HG02870 (cell line): Measurements from ENCODE around the gene OSBP2.
"Not testable (repeated sequence)": the region's sequence is repeated elsewhere in the genome, so short reads cannot be mapped to it uniquely, and the experiment has no call there.

ENCODE experiments used
- ATAC-seq: cut with Tn5 transposase; IDR thresholded peaks from one replicate; pipeline ENCODE4 v1.9.1; 2021; ENCODE audit warnings: mild to moderate bottlenecking, moderate library complexity; ENCODE audit not compliant: unreplicated experiment

OSBP2 gene

DNA sequence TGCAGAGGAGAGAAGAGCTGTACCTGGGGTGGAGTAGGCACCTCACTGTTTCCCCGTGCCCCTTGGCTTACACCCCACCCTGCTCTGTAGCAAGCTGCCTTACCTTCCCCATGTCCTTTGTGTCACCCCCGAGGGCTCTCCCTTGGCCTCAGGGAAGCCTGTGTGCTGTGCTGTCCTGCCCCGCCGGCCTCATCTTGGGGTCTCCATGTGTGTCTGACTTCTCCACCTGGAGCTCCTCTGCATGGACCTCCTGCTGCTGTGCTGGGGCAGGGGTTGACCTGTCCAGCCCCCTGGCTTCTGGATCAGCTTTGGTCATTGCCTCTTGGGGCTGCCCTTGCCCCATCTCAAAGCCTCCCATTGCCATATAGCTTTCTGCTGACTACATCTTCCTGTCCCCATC lies 59.8 kb downstream of the OSBP2 start:
- no peak for ATAC-seq

DNA sequence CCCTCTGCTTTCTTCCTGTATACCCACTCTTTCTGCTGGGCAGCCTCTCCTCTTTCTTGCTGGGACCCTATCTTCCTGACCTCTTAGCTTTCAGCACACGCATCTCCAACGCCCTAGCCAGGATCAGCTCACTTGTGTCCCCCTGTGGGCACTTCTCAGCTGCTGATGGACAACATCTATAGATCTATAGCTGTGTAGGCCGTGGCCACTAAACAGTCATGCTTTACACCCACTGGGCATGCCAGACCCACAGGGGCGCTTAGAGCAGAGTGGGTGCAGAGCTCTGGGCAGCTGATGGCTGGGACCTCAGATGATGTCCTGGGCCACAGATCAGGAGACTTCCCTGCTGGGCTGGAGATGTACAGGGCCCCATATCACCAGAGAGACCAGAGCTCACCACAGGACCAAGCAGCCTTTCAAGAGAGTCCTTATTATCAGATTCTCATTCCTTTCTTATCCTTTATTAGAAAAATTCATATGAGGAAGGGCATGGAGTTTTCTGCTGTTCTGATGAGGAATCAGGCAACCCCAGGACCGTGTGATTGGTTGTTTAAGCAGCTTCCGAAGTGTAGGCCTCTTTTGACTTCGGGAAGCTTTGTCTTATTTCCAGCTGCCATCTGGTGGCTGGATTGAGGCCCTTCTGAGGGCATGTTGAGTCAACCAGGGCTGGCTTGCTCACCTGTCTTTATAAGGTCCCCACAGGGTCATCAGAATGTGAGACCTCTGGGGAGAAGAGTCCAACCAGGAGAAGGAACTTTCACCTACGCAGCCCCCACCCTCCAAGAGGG lies 60.5 kb downstream of the OSBP2 start:
- no peak for ATAC-seq

DNA sequence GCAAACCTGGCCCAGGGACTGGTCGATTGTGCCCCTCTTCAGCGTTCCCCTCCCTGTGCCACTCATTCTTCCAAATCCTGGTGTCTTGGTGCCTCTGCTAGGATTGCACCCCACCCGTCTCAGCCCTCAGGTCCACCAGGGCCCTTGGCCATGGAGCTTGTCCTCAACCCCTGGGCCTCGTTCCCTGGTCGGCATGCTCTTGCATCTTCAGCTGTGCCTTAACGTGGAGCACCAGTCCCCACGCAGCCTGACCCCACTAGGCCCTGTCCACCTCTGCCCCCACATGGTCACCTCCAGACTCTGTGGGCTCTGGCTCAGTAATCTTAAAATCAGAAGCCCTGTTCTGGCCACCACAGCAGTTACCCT lies 61.1 kb downstream of the OSBP2 start:
- ATAC-seq, result no peak

DNA sequence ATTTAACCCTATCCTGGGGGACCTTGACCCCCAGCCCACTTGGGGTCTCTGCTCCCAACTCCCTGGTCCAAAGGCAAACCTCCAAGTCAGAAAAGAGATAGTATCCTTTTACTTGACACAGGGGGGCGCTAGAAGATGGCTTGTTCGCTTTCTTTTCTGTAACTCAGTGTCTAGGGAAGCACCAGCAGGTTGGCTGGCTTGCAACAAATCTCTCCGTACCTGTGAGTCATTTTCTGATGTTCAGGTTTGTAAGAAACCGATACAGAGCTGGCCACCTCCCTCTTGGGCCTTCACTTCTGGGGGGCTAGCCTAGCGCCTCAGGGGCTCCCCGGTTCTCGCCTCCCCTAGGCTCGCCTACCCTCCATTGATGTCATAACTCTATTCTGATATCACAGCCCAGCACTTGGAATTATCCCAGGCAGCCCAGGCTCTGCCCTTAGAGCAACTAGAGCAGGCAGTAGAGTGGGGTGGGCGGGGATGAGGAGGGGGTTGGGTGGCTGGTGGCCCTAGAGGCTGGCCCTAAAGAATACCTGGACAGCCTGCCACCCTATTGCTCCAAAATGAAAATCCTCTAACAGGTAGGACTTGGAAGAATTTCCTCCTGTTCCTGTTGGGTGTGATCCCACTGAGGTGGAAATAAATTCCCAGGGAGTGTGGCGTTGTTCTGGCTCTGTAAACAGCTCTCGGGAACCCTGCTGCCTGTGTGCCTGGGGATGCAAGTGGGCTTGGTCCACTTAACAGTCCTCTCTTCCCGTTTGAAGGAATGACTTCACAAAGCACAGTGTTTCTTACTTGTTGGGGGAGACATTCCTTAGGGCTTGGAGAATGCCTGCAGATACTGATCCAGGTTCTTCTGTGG lies 69.4 kb downstream of the OSBP2 start:
- no peak for ATAC-seq

DNA sequence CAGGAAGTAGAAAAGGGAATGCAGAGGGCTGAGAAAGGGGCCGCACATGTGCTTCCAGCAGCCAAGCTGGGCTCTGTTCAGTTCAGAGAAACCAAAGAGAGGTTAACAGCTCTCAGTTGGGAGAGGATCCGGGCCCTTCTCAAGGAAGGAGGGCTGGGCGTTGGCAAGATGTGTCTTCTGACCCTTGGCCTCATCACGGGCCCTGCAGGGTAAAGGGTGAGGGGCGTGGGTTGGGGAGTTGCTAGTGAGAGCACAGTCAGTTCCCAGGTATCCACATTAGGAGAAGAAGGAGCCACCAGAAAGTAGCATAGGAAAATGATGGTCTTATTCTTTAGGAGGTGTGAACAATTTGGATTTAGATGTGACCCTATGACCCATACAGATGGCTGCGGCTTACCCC lies 73.0 kb downstream of the OSBP2 start:
- ATAC-seq, result no peak

DNA sequence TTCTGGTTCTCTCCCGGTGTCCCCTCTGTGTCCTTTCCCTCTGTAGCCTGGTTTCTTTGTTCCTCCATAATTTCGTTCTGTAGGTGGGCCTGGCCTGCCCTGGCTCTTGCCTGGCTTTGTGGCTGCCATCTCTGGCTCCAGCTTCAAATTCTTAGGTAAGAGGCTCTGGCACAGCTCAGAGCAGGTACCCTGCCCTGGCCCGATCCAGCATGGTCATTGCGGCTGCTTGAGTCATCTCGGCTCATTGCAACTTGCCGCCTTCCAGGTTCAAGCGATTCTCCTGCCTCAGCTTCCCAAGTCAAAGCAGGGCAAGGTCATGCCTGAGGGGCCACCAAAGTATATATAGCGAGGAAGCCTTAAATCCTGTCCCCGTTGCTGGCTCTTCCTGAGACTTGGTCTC lies 76.0 kb downstream of the OSBP2 start:
- ATAC-seq, result no peak

DNA sequence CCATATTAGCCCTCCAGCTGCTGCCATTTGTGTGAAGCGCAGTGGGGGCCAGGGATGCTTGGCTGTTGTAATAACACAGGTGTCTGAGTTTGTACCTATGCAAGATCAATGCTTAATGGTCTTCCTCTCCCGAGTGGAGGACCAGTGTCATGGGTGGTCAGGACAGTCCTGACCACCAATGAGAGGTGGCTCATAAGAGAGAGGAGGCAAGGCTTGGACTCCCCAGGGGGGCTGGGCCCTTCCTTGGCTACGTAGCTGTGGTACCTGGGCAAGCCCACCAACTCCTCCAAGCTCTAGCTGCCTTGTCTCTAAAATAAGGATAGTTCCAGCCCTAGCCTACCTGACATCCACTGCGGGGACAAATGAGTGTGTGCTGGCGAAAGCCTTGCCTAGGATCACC lies 79.2 kb downstream of the OSBP2 start:
- ATAC-seq, result no peak

DNA sequence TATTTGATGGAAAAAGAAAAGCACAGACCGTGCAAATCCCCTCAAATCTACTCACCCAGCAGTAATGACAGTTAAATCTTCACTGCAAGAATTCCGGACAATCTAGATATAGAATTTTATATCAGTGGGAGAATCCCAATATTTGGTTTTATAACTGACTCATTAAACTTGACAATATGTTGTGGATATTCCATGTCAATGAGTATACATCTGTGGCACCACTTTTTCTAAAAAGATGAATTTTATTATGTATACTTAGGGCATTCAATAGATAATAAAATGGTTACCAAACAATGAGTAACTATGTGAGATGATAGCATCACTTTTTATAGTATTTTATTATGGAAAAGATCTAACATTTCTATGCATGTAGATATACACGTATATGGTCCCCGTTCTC lies 79.9 kb downstream of the OSBP2 start:
- no peak for ATAC-seq

DNA sequence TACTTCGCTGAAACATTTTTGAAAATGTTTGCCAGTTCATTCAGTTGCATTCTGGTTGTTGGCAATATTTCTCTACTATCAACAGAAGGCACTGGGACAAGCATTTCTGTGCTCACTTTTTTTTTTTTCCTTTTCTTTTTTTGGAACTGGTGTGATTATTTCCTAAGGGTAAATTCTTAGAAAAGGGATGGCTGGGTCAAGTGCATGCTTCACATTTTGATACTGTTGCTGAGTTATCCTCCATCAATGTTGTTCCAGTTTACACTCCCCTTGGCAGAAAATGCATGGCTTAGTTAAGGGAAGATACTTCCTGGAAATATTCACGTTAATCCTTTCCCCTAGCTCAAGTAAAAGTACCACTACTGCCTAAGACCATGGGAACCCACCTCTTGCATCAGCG lies 81.8 kb downstream of the OSBP2 start:
- ATAC-seq, result no peak

DNA sequence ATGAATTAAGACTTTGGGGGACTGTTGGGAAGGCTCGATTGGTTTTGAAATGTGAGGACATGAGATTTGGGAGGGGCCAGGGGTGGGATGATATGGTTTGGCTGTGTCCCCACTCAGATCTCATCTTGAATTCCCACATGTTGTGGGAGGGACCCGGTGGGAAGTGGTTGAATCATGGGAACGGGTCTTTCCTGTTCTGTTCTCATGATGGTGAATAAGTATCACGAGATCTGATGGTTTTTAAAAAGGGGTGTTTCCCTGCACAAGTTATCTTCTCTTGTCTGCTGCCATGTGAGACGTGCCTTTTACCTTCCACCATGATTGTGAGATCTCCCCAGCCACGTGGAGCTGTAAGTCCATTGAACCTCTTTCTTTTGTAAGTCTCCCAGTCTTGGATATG lies 82.5 kb downstream of the OSBP2 start:
- ATAC-seq, result not testable (repeated sequence)

DNA sequence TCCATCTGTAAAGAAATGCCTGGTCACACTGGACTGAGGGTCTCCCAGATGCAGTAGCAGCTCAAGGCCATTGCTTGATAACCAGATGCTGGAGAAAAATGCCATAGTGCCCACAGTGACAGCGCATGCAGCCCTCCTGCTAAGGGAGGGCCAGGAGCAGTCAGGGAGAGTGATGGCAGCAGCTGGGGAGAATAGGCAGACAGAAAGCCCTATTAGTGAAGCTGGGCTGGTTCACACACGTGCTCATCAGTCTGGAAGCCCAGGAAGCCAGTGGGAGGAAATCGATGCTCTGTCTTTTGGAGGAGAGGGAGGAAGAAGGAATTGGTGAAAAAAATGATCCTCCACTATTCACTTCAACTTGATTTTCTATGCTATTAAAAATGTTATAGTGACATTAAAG lies 82.9 kb downstream of the OSBP2 start:
- ATAC-seq, result no peak

DNA sequence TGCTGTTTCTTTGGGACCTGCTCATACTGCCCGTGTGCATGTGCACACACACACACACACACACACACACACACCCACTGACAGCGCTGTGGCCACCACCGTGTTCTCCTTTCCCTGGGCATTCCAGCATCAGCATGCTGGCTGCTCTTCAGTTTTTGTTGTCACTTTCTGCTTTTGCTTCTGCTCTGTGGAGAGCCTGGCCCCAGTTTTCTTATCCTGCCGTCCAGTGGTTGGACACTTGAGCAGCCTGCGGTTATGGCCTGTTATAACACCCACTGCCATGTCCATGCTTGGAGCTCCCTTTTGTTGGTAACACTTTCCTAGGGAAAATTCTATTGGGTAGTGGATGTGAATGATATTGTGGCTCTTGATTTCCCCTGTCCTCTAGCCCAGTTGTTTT lies 83.6 kb downstream of the OSBP2 start:
- ATAC-seq, result no peak

DNA sequence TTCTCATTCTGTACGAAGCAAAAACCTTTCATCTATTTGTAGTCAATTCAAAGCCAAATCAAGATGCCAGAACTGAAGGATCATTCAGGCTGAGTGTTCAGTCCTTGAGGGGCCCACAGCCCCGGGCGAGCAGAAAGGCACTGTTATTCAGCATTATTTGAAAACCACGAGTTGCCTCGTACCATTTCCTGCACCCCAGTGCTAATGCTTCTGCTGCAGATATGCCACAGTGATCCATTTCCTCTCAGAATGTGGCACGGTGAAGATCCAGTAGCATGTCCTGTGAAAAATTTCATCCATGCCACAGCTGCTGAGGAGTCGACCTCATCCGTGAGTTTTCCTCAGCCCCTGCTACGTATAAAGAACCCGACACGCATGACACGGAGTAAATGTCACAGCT lies 85.4 kb downstream of the OSBP2 start:
- no peak for ATAC-seq

DNA sequence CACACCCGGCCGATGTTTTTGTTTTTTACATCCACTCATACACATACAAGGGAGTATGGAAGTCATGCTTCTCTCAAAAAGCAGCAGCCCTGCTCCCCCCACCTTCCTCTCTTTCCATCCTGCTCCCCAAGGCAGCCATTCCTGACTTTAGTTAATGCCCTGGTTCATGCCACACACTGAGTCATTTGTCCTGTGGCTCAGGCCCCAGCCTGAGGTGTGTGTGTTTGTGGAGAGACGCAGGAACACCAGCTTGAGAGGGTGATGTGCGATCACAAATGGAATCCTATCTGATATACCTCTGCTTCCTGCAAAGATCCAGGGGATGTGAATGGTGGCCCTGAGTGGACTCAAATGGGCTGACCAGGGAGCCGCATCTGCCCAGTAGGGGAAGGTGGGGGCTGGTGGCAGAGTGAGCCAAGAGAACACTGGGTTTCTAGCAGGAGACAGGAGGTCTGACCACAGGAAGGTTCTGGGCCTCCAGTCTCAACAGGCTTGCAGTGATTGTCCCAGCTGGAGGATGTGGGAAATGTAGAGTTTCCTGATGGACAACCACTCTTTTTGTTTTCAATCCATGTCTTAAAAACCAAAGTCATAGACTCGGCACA lies 86.7 kb downstream of the OSBP2 start:
- no peak for ATAC-seq

DNA sequence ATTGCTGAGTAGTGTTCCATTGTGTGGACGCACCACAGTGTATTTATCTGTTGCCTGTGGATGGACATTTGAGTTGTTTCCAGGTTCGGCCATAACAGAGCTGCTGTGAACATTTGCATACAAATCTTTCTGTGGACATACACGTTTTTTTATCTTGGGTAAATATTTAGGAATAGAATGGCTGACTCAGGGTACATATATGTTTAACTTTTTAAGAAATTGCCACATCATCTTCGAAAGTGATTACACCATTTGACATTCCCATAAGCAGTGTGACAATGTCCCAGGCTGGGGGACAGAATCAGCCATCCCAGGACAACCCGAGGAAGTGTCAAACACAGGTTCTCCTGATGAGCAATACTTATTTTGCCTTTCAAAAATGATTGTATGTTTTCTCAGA lies 87.9 kb downstream of the OSBP2 start:
- ATAC-seq, result no peak

DNA sequence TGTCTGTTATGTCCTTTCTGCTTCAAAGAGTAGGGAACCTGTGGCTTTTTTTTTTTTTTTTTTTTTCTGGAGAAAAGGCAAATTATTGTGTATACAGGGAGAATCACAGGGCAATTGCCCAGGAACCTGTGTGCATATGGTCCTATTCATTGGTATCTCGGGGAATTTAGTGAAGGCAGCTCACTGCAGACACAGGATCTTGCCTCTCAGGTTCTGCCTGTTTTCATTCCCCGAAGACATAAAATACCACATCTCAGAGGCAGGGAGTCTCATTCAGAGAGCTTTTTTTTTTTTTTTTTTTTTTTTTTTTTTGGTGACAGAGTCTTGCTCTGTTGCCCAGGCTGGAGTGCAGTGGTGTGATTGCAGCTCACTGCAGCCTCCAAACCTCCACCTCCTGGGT lies 88.3 kb downstream of the OSBP2 start:
- ATAC-seq, result no peak

DNA sequence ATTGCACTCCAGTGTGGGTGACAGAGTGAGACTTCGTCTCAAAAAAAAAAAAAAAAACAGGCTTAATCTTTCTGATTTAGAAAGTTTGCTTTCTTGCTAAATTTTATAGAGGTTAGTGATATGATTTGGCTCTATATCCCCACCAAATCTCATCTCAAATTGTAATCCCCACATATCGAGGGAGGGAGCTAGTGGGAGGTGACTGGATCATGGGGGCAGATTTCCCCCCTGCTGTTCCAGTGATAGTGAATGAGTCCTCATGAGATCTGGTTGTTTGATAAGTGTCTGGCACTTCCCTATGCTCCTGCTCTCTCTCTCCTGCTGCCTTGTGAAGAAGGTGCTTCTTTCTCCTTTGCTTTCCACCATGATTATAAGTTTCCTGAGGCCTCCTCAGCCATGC lies 90.9 kb downstream of the OSBP2 start:
- ATAC-seq, result no peak

DNA sequence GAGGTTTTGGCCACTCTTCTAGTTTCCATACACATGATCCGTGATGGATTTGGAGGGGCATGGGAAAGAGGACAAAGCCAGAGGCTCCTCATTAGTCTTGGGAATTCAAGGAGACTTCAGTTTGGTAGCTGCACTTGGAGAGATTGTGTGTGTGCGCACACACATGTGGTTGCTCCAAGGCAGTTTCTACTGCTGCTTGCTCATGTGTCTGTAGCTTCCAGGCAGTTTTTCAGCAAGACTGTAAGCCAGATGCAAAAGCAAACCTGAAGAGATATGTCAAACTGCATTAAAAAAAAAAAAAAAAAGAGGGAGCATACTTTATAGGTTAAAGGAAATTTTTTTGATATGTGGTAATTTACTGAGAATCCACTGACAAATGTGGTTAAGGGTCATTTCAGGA lies 95.7 kb downstream of the OSBP2 start:
- ATAC-seq, result no peak

DNA sequence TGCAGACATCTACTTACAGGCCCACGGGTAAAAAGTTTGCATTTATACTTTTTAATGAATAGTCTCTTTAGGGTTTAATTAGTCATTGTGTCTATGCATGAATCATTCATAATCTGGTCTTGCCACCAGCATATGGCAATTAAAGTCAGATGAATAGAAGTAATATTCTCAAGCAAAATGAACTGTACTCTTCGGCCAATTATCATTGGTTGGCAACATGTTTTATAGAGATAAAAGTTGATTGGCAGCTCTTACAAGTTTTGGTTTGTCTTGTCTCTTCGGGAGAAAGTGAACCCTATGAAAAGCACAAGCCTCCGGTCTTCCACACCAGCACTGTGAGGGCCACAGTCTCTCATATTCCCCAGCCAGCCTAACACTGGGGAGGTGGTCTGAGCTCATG lies 97.8 kb downstream of the OSBP2 start:
- ATAC-seq, result no peak

DNA sequence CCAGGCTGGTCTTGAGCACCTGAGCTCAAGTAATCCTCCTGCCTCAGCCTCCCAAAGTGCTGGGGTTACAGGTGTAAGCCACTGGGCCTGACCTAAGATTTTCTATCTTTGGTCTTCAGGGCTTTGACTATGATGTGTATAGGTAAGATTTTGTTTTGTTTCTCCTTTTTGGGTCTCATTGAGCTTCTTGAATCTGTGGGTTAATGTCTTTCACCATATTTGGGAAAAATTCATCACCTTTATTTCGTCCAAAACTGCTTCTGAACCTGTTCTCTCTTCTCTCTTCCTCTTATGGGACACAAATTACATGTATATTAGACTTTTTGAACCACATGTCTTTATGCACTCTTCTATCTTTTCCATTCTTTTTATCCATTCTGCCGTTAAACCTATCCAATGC lies 100.4 kb downstream of the OSBP2 start:
- ATAC-seq, result no peak

DNA sequence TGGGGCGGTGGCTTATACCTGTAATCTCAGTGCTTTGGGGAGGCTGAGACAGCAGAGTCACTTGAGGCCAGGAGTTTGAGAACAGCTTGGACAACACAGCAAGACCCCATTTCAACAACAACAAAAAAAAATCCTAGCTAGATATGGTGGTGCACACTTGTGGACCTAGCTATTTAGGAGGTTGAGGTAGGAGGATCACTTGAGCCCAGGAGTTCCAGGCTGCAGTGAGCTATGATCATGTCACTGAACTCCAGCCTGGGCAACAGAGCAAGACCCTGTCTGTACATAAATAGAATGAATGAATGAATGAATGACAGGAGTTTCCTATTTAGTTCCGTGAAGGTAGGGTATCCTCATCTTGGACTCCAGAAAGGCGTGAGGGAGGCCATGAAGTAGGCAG lies 107.0 kb downstream of the OSBP2 start:
- no peak for ATAC-seq
